Activated T-cell treated with anti-CD3 and anti-CD28 coated beads, Interleukin-2, amount 50 U/mL, for 24 hours (primary cell): ENCODE data around the gene KCNJ2.

Source experiments
- DNase-seq: peaks from one replicate; pipeline ENCODE4 v3.0.0-alpha.2; 2020
- H3K27ac Mint-ChIP-seq: 2 replicates; pipeline ENCODE4 v1.8.0; 2020; ENCODE audit warnings: mild to moderate bottlenecking, mixed read lengths
- H3K27me3 Mint-ChIP-seq: 2 replicates; pipeline ENCODE4 v1.8.0; 2020; ENCODE audit warnings: mixed read lengths
- H3K36me3 Mint-ChIP-seq: 2 replicates; pipeline ENCODE4 v1.8.0; 2020; ENCODE audit warnings: low read depth, mixed read lengths
- H3K4me1 Mint-ChIP-seq: 2 replicates; pipeline ENCODE4 v1.8.0; 2020; ENCODE audit warnings: low read depth, mixed read lengths
- H3K4me3 Mint-ChIP-seq: 2 replicates; pipeline ENCODE4 v1.8.0; 2020; ENCODE audit warnings: mild to moderate bottlenecking, moderate library complexity, mixed read lengths
- H3K9me3 Mint-ChIP-seq: 2 replicates; pipeline ENCODE4 v1.8.0; 2020; ENCODE audit warnings: mixed read lengths

KCNJ2 gene

DNA sequence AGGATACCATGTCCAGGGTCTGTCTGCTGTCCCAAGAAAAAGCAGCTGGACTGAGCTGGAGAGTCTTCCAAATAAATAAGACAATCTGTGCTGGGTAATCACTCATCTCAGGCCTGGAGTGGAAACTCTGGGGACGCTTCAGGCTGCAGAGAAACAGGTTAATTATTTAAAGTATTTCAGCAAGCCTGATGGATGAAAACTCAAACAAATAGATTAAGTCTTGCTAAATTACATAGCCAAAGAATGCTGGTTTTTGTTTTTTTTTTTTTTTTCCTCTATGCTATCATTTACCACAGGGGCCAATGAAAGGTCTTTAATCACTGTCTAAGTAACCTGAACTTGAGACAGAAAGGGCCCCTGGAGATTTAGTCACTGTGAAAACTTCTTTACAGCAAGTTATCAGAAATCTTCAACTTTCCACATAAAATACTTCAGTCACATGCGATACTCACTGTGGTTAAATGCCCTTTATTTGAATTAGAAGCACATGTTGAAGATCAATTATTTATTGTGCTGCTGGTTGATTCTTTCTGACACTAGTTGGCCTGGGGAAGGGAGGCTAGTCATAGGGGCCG, 31.0 kb upstream of the KCNJ2 start:
- no peak overlapping the region for H3K27ac Mint-ChIP-seq
- H3K9me3 Mint-ChIP-seq = no peaks in the 10 kb centered on the region
- H3K4me1 Mint-ChIP-seq = peaks cover 22% of the 10 kb centered on the region
- peaks cover 2% of the 10 kb centered on the region for H3K27me3 Mint-ChIP-seq
- peak overlapping the region; percentile 25 for H3K4me3 Mint-ChIP-seq
- DNase-seq = no peak
- H3K36me3 Mint-ChIP-seq = no peaks in the 10 kb centered on the region

DNA sequence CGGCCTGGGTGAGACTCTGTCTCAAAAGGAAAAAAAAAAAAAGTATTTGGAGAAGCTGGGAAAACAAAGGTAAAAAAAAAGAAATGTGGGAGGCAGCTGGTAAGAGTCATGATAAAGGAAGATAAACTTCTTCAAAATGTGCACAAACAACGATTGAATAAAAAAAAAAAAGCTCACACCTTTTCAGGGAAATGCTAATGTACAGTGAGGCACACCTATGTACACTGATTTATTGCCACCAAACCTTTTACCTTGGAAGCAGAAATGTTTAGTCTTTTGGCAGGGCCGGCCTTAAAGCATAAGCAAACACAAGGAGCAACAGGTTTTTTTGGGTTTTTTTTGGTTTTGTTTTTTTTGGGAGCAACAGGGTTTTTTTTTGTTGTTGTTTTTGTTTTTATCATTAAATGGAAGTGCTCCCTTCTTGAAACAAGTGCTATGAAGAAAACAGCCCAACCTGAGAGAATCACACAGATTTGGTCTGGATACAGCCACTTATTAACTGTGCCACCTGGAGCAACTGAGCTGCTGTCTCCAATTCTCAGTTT, 29.8 kb upstream of the KCNJ2 start:
- Mint-ChIP-seq H3K4me1 (peaks cover 22% of the 10 kb centered on the region), H3K27ac (no peak overlapping the region), H3K36me3 (no peaks in the 10 kb centered on the region), H3K4me3 (no peak overlapping the region), H3K27me3 (peaks cover 2% of the 10 kb centered on the region), H3K9me3 (no peaks in the 10 kb centered on the region)
- no peak for DNase-seq

DNA sequence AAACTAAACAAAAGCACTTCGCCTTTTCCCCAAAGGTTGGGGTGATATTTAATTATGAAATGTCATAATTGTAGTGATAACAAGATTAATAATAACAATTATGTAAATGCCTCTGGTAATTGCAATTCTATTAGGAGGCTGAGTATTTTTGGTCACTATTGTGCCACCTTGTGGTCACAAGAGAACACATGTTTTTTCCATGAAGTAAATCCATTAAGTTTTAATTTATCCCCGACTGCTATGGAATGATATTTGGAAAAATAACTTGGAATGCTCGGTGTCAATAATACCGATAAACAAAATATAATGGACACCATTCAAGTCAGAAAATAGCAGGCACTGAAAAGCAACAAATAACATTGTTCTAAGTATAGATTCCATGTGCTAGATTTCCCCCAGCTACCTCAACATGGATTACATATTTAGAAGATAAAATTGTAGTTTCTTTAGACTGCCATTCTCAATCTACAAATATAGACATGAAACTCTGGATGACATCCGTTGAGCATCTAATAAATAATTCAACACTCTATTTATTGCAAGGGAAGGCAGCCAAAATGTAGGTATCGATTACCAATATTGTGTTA, 25.0 kb upstream of the KCNJ2 start:
- H3K4me3 Mint-ChIP-seq = no peak overlapping the region
- no peak for DNase-seq
- H3K27ac Mint-ChIP-seq = no peak overlapping the region
- H3K27me3 Mint-ChIP-seq = no peaks in the 10 kb centered on the region
- no peaks in the 10 kb centered on the region for H3K36me3 Mint-ChIP-seq
- H3K9me3 Mint-ChIP-seq = no peaks in the 10 kb centered on the region
- no peaks in the 10 kb centered on the region for H3K4me1 Mint-ChIP-seq

DNA sequence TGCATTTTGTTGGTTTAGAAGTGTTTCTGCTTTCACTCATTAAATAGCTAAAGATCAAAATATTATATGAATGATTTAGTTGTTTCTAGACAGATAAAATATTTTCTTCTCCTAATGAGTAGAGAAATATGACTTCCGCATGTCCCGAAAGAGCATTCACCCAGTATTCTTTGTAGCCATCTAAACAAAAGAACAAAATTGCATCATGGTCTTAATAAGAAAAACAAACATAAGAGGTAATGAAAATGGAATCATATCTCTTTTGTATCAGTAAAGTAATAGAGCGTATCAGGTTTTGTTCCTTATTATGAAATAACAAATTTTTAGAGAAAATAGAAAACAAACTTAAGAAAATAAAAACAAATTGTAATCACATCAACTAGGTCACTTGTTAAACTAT, 16.1 kb upstream of the KCNJ2 start:
- no peak overlapping the region for H3K4me3 Mint-ChIP-seq
- no peaks in the 10 kb centered on the region for H3K36me3 Mint-ChIP-seq
- H3K27me3 Mint-ChIP-seq = peaks cover 5% of the 10 kb centered on the region
- DNase-seq = no peak
- H3K4me1 Mint-ChIP-seq = no peaks in the 10 kb centered on the region
- no peaks in the 10 kb centered on the region for H3K9me3 Mint-ChIP-seq
- no peak overlapping the region for H3K27ac Mint-ChIP-seq

DNA sequence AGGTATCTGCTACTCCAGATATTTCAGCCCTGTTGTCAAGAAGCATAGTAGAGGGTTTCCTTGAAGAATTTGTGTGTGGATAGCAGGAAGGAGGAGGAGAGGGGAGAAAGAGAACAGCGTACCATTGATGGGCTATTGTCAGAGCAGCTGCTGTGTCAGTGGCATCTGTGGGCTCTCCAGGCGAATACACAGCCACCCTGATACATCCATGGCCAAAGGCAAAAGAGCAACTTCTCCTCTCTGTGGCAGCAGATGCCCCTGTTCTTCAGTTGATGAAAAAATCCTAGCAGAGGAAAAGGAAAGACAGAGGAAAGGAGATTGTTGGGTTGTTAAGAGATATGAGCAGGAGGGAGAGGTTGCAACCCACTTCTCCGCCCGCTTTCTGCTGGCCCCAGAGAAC, 12.2 kb upstream of the KCNJ2 start:
- Mint-ChIP-seq H3K27me3 (peaks cover 16% of the 10 kb centered on the region), H3K4me1 (no peaks in the 10 kb centered on the region), H3K9me3 (no peaks in the 10 kb centered on the region), H3K27ac (no peak overlapping the region), H3K4me3 (no peak overlapping the region), H3K36me3 (no peaks in the 10 kb centered on the region)
- DNase-seq = no peak

DNA sequence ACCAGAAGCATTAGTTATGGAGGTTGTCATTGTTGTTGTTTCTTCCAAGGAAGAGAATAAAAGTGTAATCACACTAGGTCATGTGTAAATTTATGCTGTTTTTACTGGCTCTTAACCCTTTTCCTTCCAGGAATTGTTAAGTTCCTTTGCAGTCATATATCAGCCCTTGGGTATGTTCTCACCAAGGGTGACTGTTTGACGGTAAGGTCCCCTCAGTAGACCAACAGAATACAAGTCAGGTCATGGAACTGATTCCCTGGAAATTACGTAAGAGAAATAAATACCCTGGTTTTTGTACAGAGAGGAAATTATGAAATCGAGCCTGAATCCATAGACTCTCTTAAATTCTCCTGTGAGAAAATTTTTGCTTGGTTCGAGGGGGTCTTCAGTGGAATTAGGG, 11.2 kb upstream of the KCNJ2 start:
- Mint-ChIP-seq H3K27ac (no peak overlapping the region), H3K27me3 (peaks cover 17% of the 10 kb centered on the region), H3K4me1 (no peaks in the 10 kb centered on the region), H3K4me3 (no peak overlapping the region), H3K36me3 (no peaks in the 10 kb centered on the region), H3K9me3 (no peaks in the 10 kb centered on the region)
- no peak for DNase-seq

DNA sequence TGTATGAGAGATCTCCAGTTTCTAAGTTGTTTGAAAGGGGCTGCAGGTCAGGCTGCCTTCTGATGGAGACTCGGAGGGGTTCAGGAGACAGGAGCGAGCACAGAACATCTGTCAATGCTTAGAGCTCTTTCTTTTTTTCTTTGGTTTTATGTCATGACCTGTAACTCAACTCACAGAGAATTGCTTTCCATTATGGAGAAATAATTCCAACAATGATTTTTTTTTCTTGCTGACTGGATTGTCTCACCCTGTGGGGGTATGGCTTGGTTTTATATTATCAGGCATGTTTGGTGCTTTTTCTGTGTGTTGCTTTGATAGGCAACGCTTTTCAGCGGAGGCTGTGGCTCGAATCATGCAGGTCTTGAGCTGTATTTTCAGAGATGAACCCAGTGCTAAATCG, 10.7 kb upstream of the KCNJ2 start:
- no peaks in the 10 kb centered on the region for H3K4me1 Mint-ChIP-seq
- H3K9me3 Mint-ChIP-seq = no peaks in the 10 kb centered on the region
- H3K4me3 Mint-ChIP-seq = no peak overlapping the region
- no peak for DNase-seq
- peaks cover 18% of the 10 kb centered on the region for H3K27me3 Mint-ChIP-seq
- H3K36me3 Mint-ChIP-seq = no peaks in the 10 kb centered on the region
- H3K27ac Mint-ChIP-seq = no peak overlapping the region

DNA sequence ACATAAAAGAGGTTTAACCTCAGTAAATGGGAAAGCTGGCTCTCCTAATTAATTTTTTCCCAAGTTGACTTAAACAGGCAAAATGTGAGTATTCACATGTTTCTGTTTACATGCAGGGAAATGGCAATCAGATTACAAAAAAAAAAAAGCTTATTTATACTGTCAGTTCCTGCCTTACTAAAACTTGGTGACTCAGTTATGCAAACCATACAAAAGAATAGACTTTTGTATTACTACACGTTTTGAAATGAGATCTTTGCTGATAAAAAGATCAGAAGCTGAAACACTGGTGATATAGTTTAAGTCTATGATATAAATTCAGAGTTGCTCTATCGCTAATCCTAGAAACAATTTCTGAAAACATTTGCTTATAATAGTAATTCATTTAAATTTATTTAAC, 9.4 kb upstream of the KCNJ2 start:
- no peaks in the 10 kb centered on the region for H3K36me3 Mint-ChIP-seq
- H3K4me1 Mint-ChIP-seq = no peaks in the 10 kb centered on the region
- no peak for DNase-seq
- H3K27me3 Mint-ChIP-seq = peaks cover 25% of the 10 kb centered on the region
- H3K4me3 Mint-ChIP-seq = no peak overlapping the region
- no peaks in the 10 kb centered on the region for H3K9me3 Mint-ChIP-seq
- H3K27ac Mint-ChIP-seq = no peak overlapping the region

DNA sequence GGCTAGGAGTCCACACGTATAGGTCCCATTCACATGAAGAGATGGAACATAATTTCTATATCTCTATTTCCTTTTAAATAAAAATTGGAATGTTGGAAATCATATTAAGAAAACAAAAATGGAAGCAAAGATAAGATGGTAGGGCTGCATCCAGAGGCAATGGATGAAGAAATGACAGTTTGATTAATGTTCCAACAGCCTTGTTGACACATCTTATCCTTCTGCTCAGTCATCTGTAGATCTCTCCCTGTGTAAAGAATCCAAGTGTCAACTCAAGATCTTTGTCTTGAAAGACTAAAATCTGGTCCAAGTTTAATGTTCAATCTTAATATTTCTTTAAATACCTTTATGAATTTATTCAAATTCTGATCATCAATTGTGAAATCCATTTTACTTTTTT, 7.8 kb upstream of the KCNJ2 start:
- Mint-ChIP-seq H3K27me3 (peaks cover 33% of the 10 kb centered on the region), H3K9me3 (no peaks in the 10 kb centered on the region), H3K36me3 (no peaks in the 10 kb centered on the region), H3K4me1 (no peaks in the 10 kb centered on the region), H3K27ac (no peak overlapping the region), H3K4me3 (no peak overlapping the region)
- no peak for DNase-seq

DNA sequence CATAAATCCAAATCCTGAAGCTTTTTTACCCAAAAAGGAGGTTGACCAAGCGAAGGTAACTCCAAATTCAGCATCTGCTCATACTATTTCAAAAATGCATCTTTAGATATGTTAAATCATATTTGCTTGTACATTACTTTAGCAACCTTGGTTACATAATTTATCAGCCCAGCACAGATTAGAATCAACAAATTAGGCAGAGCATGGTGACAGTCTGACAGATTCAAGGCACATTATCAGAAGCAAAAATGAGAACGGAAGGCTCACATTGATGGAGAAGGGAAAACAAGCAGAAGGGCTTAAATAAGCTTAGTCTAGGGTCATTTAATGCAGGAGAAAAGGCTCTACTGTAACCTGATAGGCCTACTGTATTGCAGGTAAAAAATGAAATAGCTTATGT, 3.9 kb upstream of the KCNJ2 start:
- no peak overlapping the region for H3K4me3 Mint-ChIP-seq
- H3K4me1 Mint-ChIP-seq = peaks cover 20% of the 10 kb centered on the region
- no peaks in the 10 kb centered on the region for H3K9me3 Mint-ChIP-seq
- peaks cover 53% of the 10 kb centered on the region for H3K27me3 Mint-ChIP-seq
- DNase-seq = no peak
- no peak overlapping the region for H3K27ac Mint-ChIP-seq
- H3K36me3 Mint-ChIP-seq = no peaks in the 10 kb centered on the region

DNA sequence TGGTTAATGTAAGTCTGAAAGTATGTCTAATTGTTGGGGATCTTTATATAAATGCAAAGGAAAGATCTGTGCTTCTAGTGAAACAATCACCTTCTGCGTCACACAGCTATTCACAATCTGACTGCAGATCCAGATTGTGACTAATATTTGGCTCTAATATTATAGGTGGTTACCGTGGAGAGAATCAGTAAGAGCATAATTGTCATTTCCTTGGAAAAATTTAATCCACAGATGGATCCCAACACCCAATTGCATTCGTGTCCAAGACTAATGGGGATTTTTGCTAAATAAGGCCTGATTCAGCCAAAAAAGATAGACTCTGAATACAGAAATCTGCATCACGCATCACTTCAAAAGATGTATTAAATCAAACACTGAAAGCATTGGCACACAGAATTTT, 2.7 kb upstream of the KCNJ2 start:
- Mint-ChIP-seq H3K4me3 (no peak overlapping the region), H3K27me3 (peaks cover 62% of the 10 kb centered on the region), H3K27ac (no peak overlapping the region), H3K36me3 (no peaks in the 10 kb centered on the region), H3K9me3 (no peaks in the 10 kb centered on the region), H3K4me1 (peaks cover 20% of the 10 kb centered on the region)
- DNase-seq = no peak

DNA sequence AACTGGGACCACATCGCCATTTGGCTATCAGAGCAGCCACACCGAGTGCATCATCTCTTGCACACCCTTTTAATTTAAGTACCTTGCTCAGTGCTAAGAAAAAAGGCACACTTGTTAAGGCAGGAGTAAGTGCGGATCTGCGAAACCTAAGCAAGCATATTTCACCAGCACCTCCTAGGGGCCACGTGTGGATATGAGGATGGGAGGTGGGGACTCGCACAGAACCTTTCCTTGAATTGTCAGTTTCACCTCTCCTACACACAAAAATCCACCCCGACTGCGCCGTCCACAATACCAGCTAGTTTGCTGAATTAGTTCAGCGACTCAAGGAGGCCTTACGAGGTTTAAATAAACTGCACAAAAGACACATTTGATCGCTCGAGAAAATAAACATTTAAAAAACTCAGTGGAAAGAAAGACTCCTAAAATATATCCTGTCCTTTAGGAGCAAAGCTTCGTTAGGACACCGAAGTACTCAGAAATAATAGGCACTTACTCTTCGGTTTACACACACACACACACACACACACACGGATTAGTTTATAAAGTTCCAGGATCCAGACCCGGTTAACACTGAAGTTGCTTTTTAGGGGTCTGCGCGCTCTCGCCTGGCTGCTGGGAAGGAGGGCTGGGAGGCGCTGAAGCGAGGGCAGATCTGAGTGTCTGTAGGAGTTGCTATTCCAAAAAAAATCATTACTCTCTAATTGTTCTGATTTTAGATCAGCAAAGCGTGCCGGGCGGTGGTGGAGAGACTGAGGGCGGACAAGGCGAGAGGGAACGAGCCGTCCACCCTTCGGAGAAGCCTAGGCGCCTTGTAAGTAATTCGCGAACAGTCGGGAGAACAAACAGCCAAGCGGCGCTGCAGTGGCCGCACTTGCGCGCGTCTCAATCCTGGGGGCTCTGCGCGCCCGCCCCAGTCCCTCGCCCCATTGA, 1.0 kb upstream of the KCNJ2 start:
- peaks cover 75% of the 10 kb centered on the region for H3K27me3 Mint-ChIP-seq
- DNase-seq = peak; percentile 34
- H3K9me3 Mint-ChIP-seq = no peaks in the 10 kb centered on the region
- H3K4me1 Mint-ChIP-seq = peaks cover 20% of the 10 kb centered on the region
- H3K36me3 Mint-ChIP-seq = no peaks in the 10 kb centered on the region
- no peak overlapping the region for H3K27ac Mint-ChIP-seq
- peak overlapping the region; percentile 26 for H3K4me3 Mint-ChIP-seq

DNA sequence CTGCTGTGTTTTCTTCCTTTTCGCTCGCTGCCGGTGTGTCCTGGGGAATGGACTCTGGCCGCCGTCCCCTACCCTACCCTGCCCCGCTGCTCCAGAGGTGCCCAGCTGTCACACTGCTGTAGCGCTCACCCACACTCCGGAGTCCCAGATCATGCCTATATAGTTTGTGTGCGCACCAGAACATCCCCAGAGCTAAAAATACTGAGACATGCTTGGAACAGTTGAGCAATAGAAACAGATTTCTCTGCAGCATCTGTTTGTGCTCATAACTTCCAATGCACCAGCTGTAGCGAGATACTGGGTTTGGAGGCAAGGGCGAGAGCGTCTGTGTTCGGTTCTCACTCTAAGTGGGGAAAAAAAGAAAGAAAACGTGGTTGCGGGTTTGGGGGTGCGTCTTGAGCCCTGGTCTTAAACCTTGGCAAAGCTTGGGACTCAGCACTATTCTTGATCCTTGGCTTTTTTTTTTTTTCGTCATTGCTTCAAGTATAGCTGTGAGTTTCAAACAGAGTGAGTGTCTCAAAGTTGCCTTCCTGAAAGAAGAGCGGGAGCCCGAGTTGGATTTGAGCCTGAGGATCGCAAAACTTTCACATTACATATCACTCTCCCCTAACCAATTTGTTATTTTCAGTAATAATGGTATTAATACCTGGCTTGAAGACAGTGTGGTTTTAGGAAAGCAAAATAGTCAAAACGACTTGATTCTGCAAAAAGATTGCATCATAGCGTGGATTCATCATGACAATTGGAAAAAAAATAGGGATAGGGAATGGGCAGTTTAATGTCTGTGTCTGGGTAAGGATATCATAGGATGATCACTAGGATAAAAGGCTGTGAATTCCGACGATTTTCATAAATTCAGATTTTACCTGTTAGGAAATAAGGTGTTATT, 621 bp downstream of the KCNJ2 start:
- no peak overlapping the region for H3K27ac Mint-ChIP-seq
- no peaks in the 10 kb centered on the region for H3K9me3 Mint-ChIP-seq
- DNase-seq = peak; percentile 30
- no peaks in the 10 kb centered on the region for H3K36me3 Mint-ChIP-seq
- peaks cover 72% of the 10 kb centered on the region for H3K27me3 Mint-ChIP-seq
- H3K4me1 Mint-ChIP-seq = peaks cover 20% of the 10 kb centered on the region
- peak overlapping the region; percentile 66 for H3K4me3 Mint-ChIP-seq

DNA sequence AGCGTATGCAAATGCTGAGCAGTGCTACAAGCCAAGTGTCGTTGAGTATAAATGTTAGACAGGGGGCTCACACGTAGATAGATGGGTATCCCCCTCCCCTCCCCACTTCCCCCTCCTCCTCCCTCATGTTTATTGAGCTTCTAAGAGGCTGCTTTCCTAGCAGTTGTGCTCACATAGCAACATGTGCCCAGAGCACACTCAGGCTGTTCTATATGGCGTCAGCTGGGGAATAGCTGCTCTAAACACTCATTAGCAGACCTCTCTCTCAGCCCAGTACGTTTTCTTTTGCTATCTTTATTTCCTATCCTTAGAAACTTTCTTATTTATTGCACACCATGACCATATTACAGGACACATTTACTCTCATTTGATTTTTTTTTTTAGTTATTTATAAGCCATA, 1.8 kb downstream of the KCNJ2 start:
- DNase-seq = no peak
- H3K27ac Mint-ChIP-seq = no peak overlapping the region
- no peaks in the 10 kb centered on the region for H3K36me3 Mint-ChIP-seq
- no peaks in the 10 kb centered on the region for H3K9me3 Mint-ChIP-seq
- peaks cover 20% of the 10 kb centered on the region for H3K4me1 Mint-ChIP-seq
- peaks cover 69% of the 10 kb centered on the region for H3K27me3 Mint-ChIP-seq
- H3K4me3 Mint-ChIP-seq = no peak overlapping the region
